Trophoblast cell (in vitro differentiated cells and primary cell): ENCODE measurements around the gene TMEM121.

Experiments used
- DNase-seq, 2 donors: peaks; one replicate each; pipeline ENCODE4 v3.0.0-alpha.2; 2016
- H2AFZ ChIP-seq: 2 replicates; pipeline ENCODE4 v1.6.1; 2013; ENCODE audit warnings: low read length, moderate library complexity, mild to moderate bottlenecking; ENCODE audit not compliant: insufficient read depth, poor library complexity
- H2AK5ac ChIP-seq: 2 replicates; pipeline ENCODE4 v1.6.1; 2013; ENCODE audit warnings: mild to moderate bottlenecking, low read length
- H2BK120ac ChIP-seq: 2 replicates; pipeline ENCODE4 v1.6.1; 2013; ENCODE audit warnings: low read length, mild to moderate bottlenecking, moderate library complexity; ENCODE audit not compliant: insufficient read depth, poor library complexity
- H2BK12ac ChIP-seq: 2 replicates; pipeline ENCODE4 v1.6.1; 2013; ENCODE audit warnings: mild to moderate bottlenecking, low read length, moderate library complexity
- H2BK5ac ChIP-seq: 2 replicates; pipeline ENCODE4 v1.6.1; 2013; ENCODE audit warnings: low read length, low read depth, moderate library complexity, mild to moderate bottlenecking; ENCODE audit not compliant: poor library complexity
- H3K14ac ChIP-seq: 2 replicates; pipeline ENCODE4 v1.6.1; 2013; ENCODE audit warnings: mild to moderate bottlenecking, low read length
- H3K18ac ChIP-seq: 2 replicates; pipeline ENCODE4 v1.6.1; 2013; ENCODE audit warnings: mild to moderate bottlenecking, low read length
- H3K23ac ChIP-seq: 2 replicates; pipeline ENCODE4 v1.6.1; 2013; ENCODE audit warnings: low read length
- H3K27ac ChIP-seq: 2 replicates; pipeline ENCODE4 v1.5.1; 2013; ENCODE audit warnings: low read depth, mild to moderate bottlenecking, inconsistent platforms, low read length, moderate library complexity
- H3K27me3 ChIP-seq: 2 replicates; pipeline ENCODE4 v1.6.1; 2013; ENCODE audit warnings: inconsistent platforms, mild to moderate bottlenecking, low read length, moderate library complexity; ENCODE audit not compliant: insufficient read depth
- H3K36me3 ChIP-seq, 2 experiments: 1 replicate in 1 of 2; 2 replicates in 1 of 2; pipeline ENCODE4 v1.6.1; 2013; ENCODE audit warnings: low read length in 2 of 2, mild to moderate bottlenecking in 2 of 2, moderate library complexity in 1 of 2; ENCODE audit not compliant: insufficient read depth in 2 of 2, control insufficient read depth in 1 of 2
- H3K4ac ChIP-seq: 2 replicates; pipeline ENCODE4 v1.6.1; 2013; ENCODE audit warnings: low read depth, mild to moderate bottlenecking, low read length, moderate library complexity
- H3K4me1 ChIP-seq, 2 experiments: 1 replicate in 1 of 2; 2 replicates in 1 of 2; pipeline ENCODE4 v1.6.1; 2013; ENCODE audit warnings: low read length in 2 of 2, mild to moderate bottlenecking in 2 of 2, moderate library complexity in 1 of 2; ENCODE audit not compliant: insufficient read depth in 2 of 2, control insufficient read depth in 1 of 2
- H3K4me2 ChIP-seq: 2 replicates; pipeline ENCODE4 v1.6.1; 2013; ENCODE audit warnings: inconsistent platforms, mild to moderate bottlenecking, low read length, moderate library complexity
- H3K4me3 ChIP-seq: 2 replicates; pipeline ENCODE4 v1.5.1; 2013; ENCODE audit warnings: mild to moderate bottlenecking, low read depth, low read length, inconsistent platforms
- H3K79me1 ChIP-seq: one replicate; pipeline ENCODE4 v1.6.1; 2013; ENCODE audit warnings: low read length
- H3K79me2 ChIP-seq: 2 replicates; pipeline ENCODE4 v1.6.1; 2013; ENCODE audit warnings: low read length, mild to moderate bottlenecking; ENCODE audit not compliant: control insufficient read depth, insufficient read depth, poor library complexity
- H3K9ac ChIP-seq: 2 replicates; pipeline ENCODE4 v1.6.1; 2013; ENCODE audit warnings: mild to moderate bottlenecking, low read length
- H3K9me3 ChIP-seq: 2 replicates; pipeline ENCODE4 v1.6.1; 2013; ENCODE audit warnings: low read depth, mild to moderate bottlenecking, control low read depth, inconsistent platforms, low read length; ENCODE audit not compliant: insufficient read depth
- H4K12ac ChIP-seq: 2 replicates; pipeline ENCODE4 v1.6.1; 2013; ENCODE audit warnings: low read depth, mild to moderate bottlenecking, low read length, moderate library complexity
- H4K8ac ChIP-seq: 2 replicates; pipeline ENCODE4 v1.6.1; 2013; ENCODE audit warnings: low read depth, mild to moderate bottlenecking, low read length, moderate library complexity
- H4K91ac ChIP-seq: one replicate; pipeline ENCODE4 v1.6.1; 2013; ENCODE audit warnings: low read depth, mild to moderate bottlenecking, low read length, moderate library complexity
- WGBS: extraction: QIAGEN DNeasy Blood & Tissue Kit; methylation state at CpG from one replicate; pipeline ENCODE4 v1.1.7; 2013; ENCODE audit warnings: missing lambda C conversion rate; ENCODE audit not compliant: insufficient read length, insufficient coverage; ENCODE audit errors: extremely low coverage; 5-methylcytosine and 5-hydroxymethylcytosine counted together

The TMEM121 gene

GRCh38 chr14:105478398-105479251, 47.8 kb upstream of the TMEM121 start:
- H3K36me3 ChIP-seq: peaks cover 2 to 5% of the 10 kb centered on the region in 2 experiments
- H2BK120ac ChIP-seq: no peak overlapping the region
- no peak overlapping the region for H2BK12ac ChIP-seq
- no peak overlapping the region for H3K23ac ChIP-seq
- H3K79me2 ChIP-seq: peaks cover 3% of the 10 kb centered on the region
- peaks cover 5% of the 10 kb centered on the region for H3K9me3 ChIP-seq
- no peak overlapping the region for H4K8ac ChIP-seq
- no CpG with 5 or more reads among the region's 81 CpGs for WGBS
- H3K18ac ChIP-seq: no peak overlapping the region
- no peak overlapping the region for H3K4me2 ChIP-seq
- peaks cover 17% of the 10 kb centered on the region for H3K79me1 ChIP-seq
- H2AK5ac ChIP-seq: no peak overlapping the region
- no peak overlapping the region for H2AFZ ChIP-seq
- peaks cover 33% of the 10 kb centered on the region for H3K27me3 ChIP-seq
- DNase-seq: no peak
- H3K4me3 ChIP-seq: no peak overlapping the region
- H3K27ac ChIP-seq: no peak overlapping the region
- no peak overlapping the region for H3K9ac ChIP-seq
- H3K14ac ChIP-seq: no peak overlapping the region
- no peak overlapping the region for H3K4ac ChIP-seq
- no peak overlapping the region for H4K91ac ChIP-seq
- no peak overlapping the region for H2BK5ac ChIP-seq
- no peak overlapping the region for H4K12ac ChIP-seq
- H3K4me1 ChIP-seq: peaks cover 20 to 40% of the 10 kb centered on the region in 2 experiments

GRCh38 chr14:105479431-105480158, 46.8 kb upstream of the TMEM121 start:
- Histone ChIP-seq H4K91ac (no peak overlapping the region), H3K4me1 (peaks cover 20 to 41% of the 10 kb centered on the region in 2 experiments), H4K12ac (no peak overlapping the region), H3K27ac (no peak overlapping the region), H3K79me1 (peaks cover 15% of the 10 kb centered on the region), H2BK120ac (no peak overlapping the region), H3K4me2 (no peak overlapping the region), H3K36me3 (peaks cover 2 to 5% of the 10 kb centered on the region in 2 experiments), H3K27me3 (peaks cover 33% of the 10 kb centered on the region), H2BK12ac (no peak overlapping the region), H4K8ac (no peak overlapping the region), H3K23ac (no peak overlapping the region), H3K14ac (no peak overlapping the region), H2AFZ (no peak overlapping the region), H3K4me3 (no peak overlapping the region), H3K79me2 (peaks cover 3% of the 10 kb centered on the region), H3K9ac (no peak overlapping the region), H2AK5ac (no peak overlapping the region), H2BK5ac (no peak overlapping the region), H3K9me3 (peaks cover 5% of the 10 kb centered on the region), H3K18ac (no peak overlapping the region), H3K4ac (no peak overlapping the region)
- WGBS: no CpG with 5 or more reads among the region's 34 CpGs
- peak in 1 of 2 donors; percentile 24 for DNase-seq

GRCh38 chr14:105480199-105480746, 46.1 kb upstream of the TMEM121 start:
- Histone ChIP-seq H3K79me2 (peaks cover 3% of the 10 kb centered on the region), H4K12ac (no peak overlapping the region), H3K4me2 (no peak overlapping the region), H3K14ac (no peak overlapping the region), H4K91ac (no peak overlapping the region), H3K18ac (no peak overlapping the region), H3K36me3 (peaks cover 2 to 5% of the 10 kb centered on the region in 2 experiments), H2AK5ac (no peak overlapping the region), H2BK12ac (no peak overlapping the region), H3K27ac (no peak overlapping the region), H2BK5ac (no peak overlapping the region), H3K4ac (no peak overlapping the region), H2BK120ac (no peak overlapping the region), H3K27me3 (peaks cover 27% of the 10 kb centered on the region), H3K4me3 (no peak overlapping the region), H3K9me3 (peaks cover 5% of the 10 kb centered on the region), H3K9ac (no peak overlapping the region), H3K79me1 (peaks cover 14% of the 10 kb centered on the region), H4K8ac (no peak overlapping the region), H2AFZ (no peak overlapping the region), H3K4me1 (peaks cover 20 to 36% of the 10 kb centered on the region in 2 experiments), H3K23ac (no peak overlapping the region)
- WGBS: no CpG with 5 or more reads among the region's 15 CpGs
- no peak for DNase-seq
